ENCODE results near the gene MAP3K7CL.

Gene MAP3K7CL

DNA sequence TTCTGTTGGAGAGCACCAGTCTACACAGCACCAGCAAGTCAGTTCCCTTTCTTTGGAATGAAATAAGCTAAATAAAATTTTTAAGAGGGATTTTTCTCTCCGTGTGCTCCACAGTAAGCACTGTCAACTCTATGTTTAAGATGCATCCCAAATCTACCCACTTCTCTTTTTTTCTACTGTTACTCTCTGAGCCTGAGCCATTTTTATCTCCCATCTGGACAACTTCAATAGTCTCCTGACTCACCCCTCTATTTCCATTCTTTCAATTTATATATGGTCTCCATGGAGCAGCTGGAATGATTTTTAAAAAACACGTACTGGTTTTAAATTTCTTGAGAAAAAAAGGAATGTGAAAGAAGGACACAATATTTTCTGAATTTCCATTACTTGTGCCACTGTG is 32.3 kb upstream of the MAP3K7CL start:
- H3K79me2 ChIP-seq (ENCODE audit: low read length) = no peaks in the 10 kb centered on the region

GRCh38 chr21:29102791-29103257 is 27.6 kb upstream of the MAP3K7CL start:
- Histone ChIP-seq H3K4me3 (ENCODE audit: low read length) (no peak overlapping the region), H3K9me3 (ENCODE audit: insufficient read depth, low read length) (no peaks in the 10 kb centered on the region), H3K27ac (ENCODE audit: low read length) (no peak overlapping the region), H3K36me3 (replicated peaks; ENCODE audit: low read depth, low read length) (peaks cover 6% of the 10 kb centered on the region), H3K27me3 (ENCODE audit: low read depth, low read length) (no peaks in the 10 kb centered on the region), H3K79me2 (ENCODE audit: low read length) (no peaks in the 10 kb centered on the region), H2AFZ (ENCODE audit: low read depth, low read length) (no peak overlapping the region), H3K4me1 (ENCODE audit: low read length) (peaks cover 9% of the 10 kb centered on the region), H4K20me1 (ENCODE audit: insufficient read depth, low read length) (no peaks in the 10 kb centered on the region), H3K9ac (ENCODE audit: low read length) (no peak overlapping the region), H3K4me2 (ENCODE audit: low read length) (no peak overlapping the region)
- TF ChIP-seq, protein P1, sequence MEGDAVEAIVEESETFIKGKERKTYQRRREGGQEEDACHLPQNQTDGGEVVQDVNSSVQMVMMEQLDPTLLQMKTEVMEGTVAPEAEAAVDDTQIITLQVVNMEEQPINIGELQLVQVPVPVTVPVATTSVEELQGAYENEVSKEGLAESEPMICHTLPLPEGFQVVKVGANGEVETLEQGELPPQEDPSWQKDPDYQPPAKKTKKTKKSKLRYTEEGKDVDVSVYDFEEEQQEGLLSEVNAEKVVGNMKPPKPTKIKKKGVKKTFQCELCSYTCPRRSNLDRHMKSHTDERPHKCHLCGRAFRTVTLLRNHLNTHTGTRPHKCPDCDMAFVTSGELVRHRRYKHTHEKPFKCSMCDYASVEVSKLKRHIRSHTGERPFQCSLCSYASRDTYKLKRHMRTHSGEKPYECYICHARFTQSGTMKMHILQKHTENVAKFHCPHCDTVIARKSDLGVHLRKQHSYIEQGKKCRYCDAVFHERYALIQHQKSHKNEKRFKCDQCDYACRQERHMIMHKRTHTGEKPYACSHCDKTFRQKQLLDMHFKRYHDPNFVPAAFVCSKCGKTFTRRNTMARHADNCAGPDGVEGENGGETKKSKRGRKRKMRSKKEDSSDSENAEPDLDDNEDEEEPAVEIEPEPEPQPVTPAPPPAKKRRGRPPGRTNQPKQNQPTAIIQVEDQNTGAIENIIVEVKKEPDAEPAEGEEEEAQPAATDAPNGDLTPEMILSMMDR (IDR thresholded peaks at IDR 0.05; ENCODE audit: low read depth, low read length) = no peak
- TF ChIP-seq EZH2phosphoT487 (IDR thresholded peaks at IDR 0.05; ENCODE audit: low read depth) = no peak

More for the DNA sequence above, 32.3 kb upstream of the MAP3K7CL start:
- H3K4me2 ChIP-seq (ENCODE audit: low read length) = no peak overlapping the region
- H3K27me3 ChIP-seq (ENCODE audit: low read depth, low read length) = no peaks in the 10 kb centered on the region
- no peaks in the 10 kb centered on the region for H4K20me1 ChIP-seq (ENCODE audit: insufficient read depth, low read length)
- no peak overlapping the region for H2AFZ ChIP-seq (ENCODE audit: low read depth, low read length)
- H3K4me3 ChIP-seq (ENCODE audit: low read length) = no peak overlapping the region
- TF ChIP-seq, protein P1 (IDR thresholded peaks at IDR 0.05; ENCODE audit: low read depth, low read length) = no peak
- TF ChIP-seq EZH2phosphoT487 (IDR thresholded peaks at IDR 0.05; ENCODE audit: low read depth) = no peak
- no peaks in the 10 kb centered on the region for H3K4me1 ChIP-seq (ENCODE audit: low read length)
- no peak overlapping the region for H3K9ac ChIP-seq (ENCODE audit: low read length)
- peaks cover 8% of the 10 kb centered on the region for H3K36me3 ChIP-seq (replicated peaks; ENCODE audit: low read depth, low read length)
- H3K27ac ChIP-seq (ENCODE audit: low read length) = no peak overlapping the region
- no peaks in the 10 kb centered on the region for H3K9me3 ChIP-seq (ENCODE audit: insufficient read depth, low read length)

GRCh38 chr21:29104239-29104708 is 26.2 kb upstream of the MAP3K7CL start:
- H3K79me2 ChIP-seq (ENCODE audit: low read length) = no peaks in the 10 kb centered on the region
- no peak for TF ChIP-seq EZH2phosphoT487 (IDR thresholded peaks at IDR 0.05; ENCODE audit: low read depth)
- H3K9ac ChIP-seq (ENCODE audit: low read length) = no peak overlapping the region
- no peaks in the 10 kb centered on the region for H3K9me3 ChIP-seq (ENCODE audit: insufficient read depth, low read length)
- H3K27ac ChIP-seq (ENCODE audit: low read length) = no peak overlapping the region
- H3K4me3 ChIP-seq (ENCODE audit: low read length) = no peak overlapping the region
- H3K4me2 ChIP-seq (ENCODE audit: low read length) = no peak overlapping the region
- peaks cover 9% of the 10 kb centered on the region for H3K4me1 ChIP-seq (ENCODE audit: low read length)
- no peaks in the 10 kb centered on the region for H4K20me1 ChIP-seq (ENCODE audit: insufficient read depth, low read length)
- peaks cover 6% of the 10 kb centered on the region for H3K36me3 ChIP-seq (replicated peaks; ENCODE audit: low read depth, low read length)
- H2AFZ ChIP-seq (ENCODE audit: low read depth, low read length) = no peak overlapping the region
- H3K27me3 ChIP-seq (ENCODE audit: low read depth, low read length) = no peaks in the 10 kb centered on the region

DNA sequence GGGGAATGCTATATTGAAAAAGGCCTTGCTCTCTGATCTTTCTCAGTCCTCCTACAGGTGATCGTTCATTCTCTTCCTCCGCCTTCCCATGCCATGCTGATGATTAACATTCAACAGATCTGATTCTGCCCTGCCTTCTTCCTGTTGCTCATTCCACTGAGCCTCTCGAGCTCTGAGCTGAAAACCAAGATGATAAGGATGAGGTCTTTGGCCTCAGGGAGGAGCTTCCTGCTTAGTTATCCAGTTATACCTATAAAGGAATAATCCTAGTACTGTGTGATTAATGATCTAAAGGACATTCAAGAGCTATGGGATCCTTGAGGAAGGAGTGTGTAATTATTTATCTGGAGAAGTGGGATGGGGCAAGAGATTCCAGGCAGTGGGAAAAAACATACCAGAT is 25.2 kb upstream of the MAP3K7CL start:
- Histone ChIP-seq H2AFZ (ENCODE audit: low read depth, low read length) (no peak overlapping the region), H3K4me2 (ENCODE audit: low read length) (no peak overlapping the region), H3K9me3 (ENCODE audit: insufficient read depth, low read length) (no peaks in the 10 kb centered on the region), H3K79me2 (ENCODE audit: low read length) (no peaks in the 10 kb centered on the region), H4K20me1 (ENCODE audit: insufficient read depth, low read length) (no peaks in the 10 kb centered on the region), H3K9ac (ENCODE audit: low read length) (no peak overlapping the region), H3K27ac (ENCODE audit: low read length) (no peak overlapping the region), H3K4me3 (ENCODE audit: low read length) (no peak overlapping the region), H3K36me3 (replicated peaks; ENCODE audit: low read depth, low read length) (peaks cover 3% of the 10 kb centered on the region), H3K4me1 (ENCODE audit: low read length) (peaks cover 9% of the 10 kb centered on the region), H3K27me3 (ENCODE audit: low read depth, low read length) (no peaks in the 10 kb centered on the region)
- TF ChIP-seq, protein P1 (IDR thresholded peaks at IDR 0.05; ENCODE audit: low read depth, low read length) = no peak
- no peak for TF ChIP-seq EZH2phosphoT487 (IDR thresholded peaks at IDR 0.05; ENCODE audit: low read depth)

Data from OCI-LY3 (cell line).